Karpas-422 (cell line): Measurements from ENCODE around the gene NLRP1. TPM values are rescaled to one million over a fixed set of nuclear protein-coding genes. Genes with fewer than 3 reads are reported as not detected.
A peak's percentile ranks its signal among the peaks of the same experiment; 100 is the strongest.

Experiments used
- DNase-seq: peaks from one replicate; pipeline ENCODE4 v3.0.0-alpha.2; 2015
- H2AFZ ChIP-seq: fragments of 200-600 bp; sonication (generic); 2 replicates; pipeline ENCODE4 v1.6.1; 2014; ENCODE audit warnings: antibody characterized with exemption, low read length, mixed read lengths
- H3K27ac ChIP-seq: fragments of 200-600 bp; sonication (generic); 2 replicates; pipeline ENCODE4 v1.5.1; 2014; ENCODE audit warnings: mild to moderate bottlenecking, low read length, moderate library complexity
- H3K27me3 ChIP-seq: fragments of 200-600 bp; sonication (generic); 2 replicates; pipeline ENCODE4 v1.6.1; 2014; ENCODE audit warnings: low read length, mixed read lengths
- H3K36me3 ChIP-seq: fragments of 200-600 bp; sonication (generic); 2 replicates; pipeline ENCODE4 v1.6.1; 2014; ENCODE audit warnings: low read length, mixed read lengths; ENCODE audit not compliant: insufficient read depth
- H3K4me1 ChIP-seq: fragments of 200-600 bp; sonication (generic); 2 replicates; pipeline ENCODE4 v1.6.1; 2014; ENCODE audit warnings: mild to moderate bottlenecking, low read length, mixed read lengths
- H3K4me2 ChIP-seq: fragments of 200-600 bp; sonication (generic); 2 replicates; pipeline ENCODE4 v1.6.1; 2014; ENCODE audit warnings: low read length, low read depth, mild to moderate bottlenecking; ENCODE audit not compliant: poor library complexity, severe bottlenecking
- H3K4me3 ChIP-seq: fragments of 200-600 bp; sonication (generic); 2 replicates; pipeline ENCODE4 v1.5.1; 2014; ENCODE audit warnings: mild to moderate bottlenecking, antibody characterized with exemption, low read length, mixed read lengths
- H3K79me2 ChIP-seq: fragments of 200-600 bp; sonication (generic); 2 replicates; pipeline ENCODE4 v1.6.1; 2014; ENCODE audit warnings: mild to moderate bottlenecking, low read length, mixed read lengths
- H3K9ac ChIP-seq: fragments of 200-600 bp; sonication (generic); 2 replicates; pipeline ENCODE4 v1.6.0; 2014; ENCODE audit warnings: low read length
- H3K9me2 ChIP-seq: fragments of 200-600 bp; sonication (generic), shearing (Covaris generic); replicated peaks from 2 replicates; pipeline ENCODE4 v1.6.0; 2014; ENCODE audit warnings: mild to moderate bottlenecking, low read length, moderate library complexity; ENCODE audit not compliant: insufficient read depth
- H3K9me3 ChIP-seq: fragments of 300-700, 200-600 bp; sonication (generic); 2 replicates; pipeline ENCODE4 v1.6.1; 2014; ENCODE audit warnings: low read length, mixed read lengths
- H4K20me1 ChIP-seq: fragments of 200-600 bp; sonication (generic); 2 replicates; pipeline ENCODE4 v1.6.1; 2014; ENCODE audit warnings: mild to moderate bottlenecking, antibody characterized with exemption, low read length, low read depth; ENCODE audit not compliant: insufficient read depth
- total RNA-seq: library from RNA; depleted of rRNA; stranded (reverse); fragments of >200 nt; shearing (Covaris generic); gene quantifications from 2 replicates; pipeline ENCODE4 v1.2.3, GENCODE V29; 2014; ENCODE audit warnings: low replicate concordance; rRNA removed

NLRP1 gene
- total RNA-seq, 1 experiment from 2014 or later, result 1.5 TPM

GRCh38 chr17:5464717-5465507 is 119.4 kb downstream of the NLRP1 start:
- H4K20me1 ChIP-seq, result peaks cover 13% of the 10 kb centered on the region; the same call in 1 of the 2 replicates
- peaks cover 23% of the 10 kb centered on the region for H3K4me1 ChIP-seq
- H2AFZ ChIP-seq, result no peak overlapping the region
- H3K27me3 ChIP-seq, result no peaks in the 10 kb centered on the region
- no peak overlapping the region for H3K9ac ChIP-seq
- H3K79me2 ChIP-seq, result peaks cover 73% of the 10 kb centered on the region
- no peak for DNase-seq
- H3K4me3 ChIP-seq, result no peak overlapping the region
- H3K9me3 ChIP-seq, result no peaks in the 10 kb centered on the region
- H3K9me2 ChIP-seq, result no peaks in the 10 kb centered on the region
- H3K27ac ChIP-seq, result no peak overlapping the region
- H3K36me3 ChIP-seq, result peaks cover 27% of the 10 kb centered on the region
- H3K4me2 ChIP-seq, result peak overlapping the region; percentile 80

Other genes with a start within 250 kb of the NLRP1 start
- 113 and 116 TPM in 2 replicates for gene NUP88, start 164.8 kb downstream of the NLRP1 start, total RNA-seq
- gene RPAIN, start 164.3 kb downstream of the NLRP1 start, total RNA-seq, result 53.5 and 67.5 TPM in 2 replicates
- 314 and 361 TPM in 2 replicates for gene C1QBP, start 145.4 kb downstream of the NLRP1 start, total RNA-seq
- 17.0 and 19.5 TPM in 2 replicates for gene DHX33, start 115.5 kb downstream of the NLRP1 start, total RNA-seq
- 22.2 and 23.8 TPM in 2 replicates for gene DERL2, start 98.3 kb downstream of the NLRP1 start, total RNA-seq
- 11.3 and 22.5 TPM in 2 replicates for gene MIS12, start 97.9 kb downstream of the NLRP1 start, total RNA-seq